Thymus (tissue), 11 donors: ENCODE data around the gene SDCBP2. TPM values are rescaled to one million over a fixed set of nuclear protein-coding genes. Genes with fewer than 3 reads are reported as not detected.

Experiments
- DNase-seq, 9 donors: peaks; one replicate each; pipeline ENCODE4 v3.0.0-alpha.2; 2013; ENCODE audit warnings: low spot score in 9 of 9, low read depth in 6 of 9, missing footprints in 1 of 9
- H3K27ac ChIP-seq, 2 donors: one replicate each; pipeline ENCODE4 v1.5.1; 2013; ENCODE audit warnings: control low read depth in 1 of 2, low read depth in 1 of 2, low read length in 1 of 2, mild to moderate bottlenecking in 1 of 2, moderate library complexity in 1 of 2
- H3K27me3 ChIP-seq, 2 donors: one replicate each; pipeline ENCODE4 v1.5.1; 2013; ENCODE audit warnings: low read length in 1 of 2; ENCODE audit not compliant: control insufficient read depth in 2 of 2, insufficient read depth in 1 of 2
- H3K36me3 ChIP-seq, 2 donors: one replicate each; pipeline ENCODE4 v1.5.1; 2013; ENCODE audit warnings: low read length in 1 of 2, mild to moderate bottlenecking in 1 of 2, moderate library complexity in 1 of 2; ENCODE audit not compliant: control insufficient read depth in 2 of 2, insufficient read depth in 2 of 2
- H3K4me1 ChIP-seq, 2 donors: one replicate each; pipeline ENCODE4 v1.5.1; 2013; ENCODE audit warnings: low read length in 2 of 2; ENCODE audit not compliant: control insufficient read depth in 2 of 2, insufficient read depth in 2 of 2
- H3K4me3 ChIP-seq, 2 donors: one replicate each; pipeline ENCODE4 v1.5.1; 2013; ENCODE audit warnings: low read length in 2 of 2, control low read depth in 1 of 2, mild to moderate bottlenecking in 1 of 2
- H3K9me3 ChIP-seq, 2 donors: one replicate each; pipeline ENCODE4 v1.5.1; 2013; ENCODE audit warnings: low read length in 1 of 2, mild to moderate bottlenecking in 1 of 2; ENCODE audit not compliant: control insufficient read depth in 2 of 2, insufficient read depth in 1 of 2
- WGBS: extraction: QIAGEN DNeasy Blood & Tissue Kit; methylation state at CpG from one replicate; pipeline ENCODE4 v1.1.7; 2013; 5-methylcytosine and 5-hydroxymethylcytosine counted together
- polyA plus RNA-seq: library from polyadenylated mRNA; stranded (reverse); fragments of 200-250 nt; gene quantifications from one replicate; pipeline ENCODE4 v1.2.3, GENCODE V29; 2013
- total RNA-seq: library from RNA; stranded (reverse); fragments of 120-200 nt; gene quantifications from one replicate; pipeline ENCODE4 v1.2.4, GENCODE V29; 2013
- donor health status: healthy.

The SDCBP2 gene
- total and polyA plus RNA-seq, 2 donors: 2.1 to 8.6 TPM

- Histone ChIP-seq H3K4me1 (peaks cover 0 to 7% of the 10 kb centered on the region in 2 donors), H3K4me3 (no peak overlapping the region), H3K36me3 (no peaks in the 10 kb centered on the region), H3K27me3 (peaks cover 0 to 3% of the 10 kb centered on the region in 2 donors), H3K9me3 (no peaks in the 10 kb centered on the region), H3K27ac (no peak overlapping the region)
- DNase-seq: no peak
- 76% methylated on average over 12 of the region's 12 CpGs for WGBS
These were observed 18.3 kb downstream of the SDCBP2 start for GRCh38 chr20:1310506-1311190.

GRCh38 chr20:1310071-1310470 lies 18.9 kb downstream of the SDCBP2 start:
- WGBS: 92% methylated on average over 9 of the region's 9 CpGs
- Histone ChIP-seq H3K36me3 (peaks cover 0 to 4% of the 10 kb centered on the region in 2 donors), H3K27me3 (peaks cover 0 to 3% of the 10 kb centered on the region in 2 donors), H3K27ac (no peak overlapping the region), H3K4me1 (peaks cover 0 to 7% of the 10 kb centered on the region in 2 donors), H3K9me3 (no peaks in the 10 kb centered on the region), H3K4me3 (no peak overlapping the region)
- DNase-seq: no peak

GRCh38 chr20:1309439-1309847 lies 19.5 kb downstream of the SDCBP2 start:
- Histone ChIP-seq H3K27me3 (peaks cover 0 to 3% of the 10 kb centered on the region in 2 donors), H3K4me1 (peaks cover 0 to 7% of the 10 kb centered on the region in 2 donors), H3K27ac (no peak overlapping the region), H3K36me3 (peaks cover 0 to 4% of the 10 kb centered on the region in 2 donors), H3K9me3 (no peaks in the 10 kb centered on the region), H3K4me3 (no peak overlapping the region)
- no peak for DNase-seq
- 95% methylated on average over 12 of the region's 12 CpGs for WGBS

GRCh38 chr20:1308702-1309095 lies 20.2 kb downstream of the SDCBP2 start:
- H3K9me3 ChIP-seq: no peaks in the 10 kb centered on the region
- WGBS: 95% methylated on average over 9 of the region's 9 CpGs
- peaks cover 0 to 6% of the 10 kb centered on the region in 2 donors for H3K4me1 ChIP-seq
- peaks cover 0 to 4% of the 10 kb centered on the region in 2 donors for H3K36me3 ChIP-seq
- peaks cover 0 to 3% of the 10 kb centered on the region in 2 donors for H3K27me3 ChIP-seq
- no peak overlapping the region for H3K4me3 ChIP-seq
- no peak overlapping the region for H3K27ac ChIP-seq
- no peak for DNase-seq

GRCh38 chr20:1308067-1308701 lies 20.8 kb downstream of the SDCBP2 start:
- Histone ChIP-seq H3K27ac (no peak overlapping the region), H3K36me3 (peaks cover 0 to 4% of the 10 kb centered on the region in 2 donors), H3K9me3 (no peaks in the 10 kb centered on the region), H3K4me1 (peaks cover 0 to 1% of the 10 kb centered on the region in 2 donors), H3K27me3 (peaks cover 0 to 1% of the 10 kb centered on the region in 2 donors), H3K4me3 (no peak overlapping the region)
- 92% methylated on average over 13 of the region's 13 CpGs for WGBS
- DNase-seq: no peak

GRCh38 chr20:1307571-1307971 lies 21.4 kb downstream of the SDCBP2 start:
- no peak for DNase-seq

GRCh38 chr20:1307171-1307570 lies 21.8 kb downstream of the SDCBP2 start:
- no peaks in the 10 kb centered on the region for H3K27me3 ChIP-seq
- WGBS: 98% methylated on average over 10 of the region's 10 CpGs
- no peaks in the 10 kb centered on the region for H3K4me1 ChIP-seq
- no peak overlapping the region for H3K27ac ChIP-seq
- no peak for DNase-seq
- H3K36me3 ChIP-seq: peaks cover 0 to 4% of the 10 kb centered on the region in 2 donors
- H3K4me3 ChIP-seq: no peak overlapping the region
- no peaks in the 10 kb centered on the region for H3K9me3 ChIP-seq

More at GRCh38 chr20:1307571-1307971, 21.4 kb downstream of the SDCBP2 start:
- WGBS: 96% methylated on average over 13 of the region's 13 CpGs
- Histone ChIP-seq H3K36me3 (peaks cover 0 to 4% of the 10 kb centered on the region in 2 donors), H3K4me3 (no peak overlapping the region), H3K4me1 (no peaks in the 10 kb centered on the region), H3K27ac (no peak overlapping the region), H3K27me3 (no peaks in the 10 kb centered on the region), H3K9me3 (no peaks in the 10 kb centered on the region)

- Histone ChIP-seq H3K27ac (no peak overlapping the region), H3K36me3 (peaks cover 0 to 4% of the 10 kb centered on the region in 2 donors), H3K4me3 (no peak overlapping the region), H3K4me1 (no peaks in the 10 kb centered on the region), H3K27me3 (no peaks in the 10 kb centered on the region), H3K9me3 (no peaks in the 10 kb centered on the region)
- no peak for DNase-seq
- WGBS: 88% methylated on average over 14 of the region's 14 CpGs
These were observed 22.4 kb downstream of the SDCBP2 start for GRCh38 chr20:1306316-1307135.

- no peak for DNase-seq
- Histone ChIP-seq H3K9me3 (no peaks in the 10 kb centered on the region), H3K4me1 (peaks cover 4 to 6% of the 10 kb centered on the region in 2 donors), H3K27ac (no peak overlapping the region), H3K36me3 (peaks cover 0 to 4% of the 10 kb centered on the region in 2 donors), H3K4me3 (no peak overlapping the region), H3K27me3 (no peaks in the 10 kb centered on the region)
- WGBS: 96% methylated on average over 24 of the region's 24 CpGs
These were observed 23.2 kb downstream of the SDCBP2 start for GRCh38 chr20:1305712-1306111.
